HG03175 (cell line): ENCODE data around the gene SNX27.
"Not testable (repeated sequence)": the region's sequence is repeated elsewhere in the genome, so short reads cannot be mapped to it uniquely, and the experiment has no call there.

Experiments used
- ATAC-seq: cut with Tn5 transposase; IDR thresholded peaks from one replicate; pipeline ENCODE4 v1.9.1; 2021; ENCODE audit warnings: mild to moderate bottlenecking, moderate library complexity; ENCODE audit not compliant: unreplicated experiment

The SNX27 gene

GRCh38 chr1:151602550-151602949 is 9.3 kb upstream of the SNX27 start:
- not testable (repeated sequence) for ATAC-seq

DNA sequence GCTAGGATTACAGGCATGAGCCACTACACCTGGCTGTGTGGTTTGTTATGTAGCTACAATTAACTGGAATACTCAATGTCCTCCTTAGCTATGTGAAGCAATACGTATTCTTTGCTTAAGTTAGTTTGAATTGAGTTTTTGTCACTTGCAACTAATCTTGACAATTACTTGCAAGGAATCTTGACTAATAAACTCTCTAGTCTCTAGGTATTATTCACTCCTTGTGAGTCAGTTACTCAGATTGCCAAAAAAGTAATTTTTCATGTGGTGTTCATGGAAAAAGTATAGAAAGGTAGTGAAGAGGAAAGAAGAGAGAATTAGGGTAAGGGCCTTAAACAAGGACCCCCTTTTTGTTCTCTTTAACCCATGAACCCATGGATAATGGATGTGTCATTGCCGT is 7.6 kb upstream of the SNX27 start:
- ATAC-seq: no peak

- no peak for ATAC-seq
These were observed 5.5 kb upstream of the SNX27 start for GRCh38 chr1:151606384-151606783.

GRCh38 chr1:151606857-151607256 is 5.0 kb upstream of the SNX27 start:
- ATAC-seq: no peak

DNA sequence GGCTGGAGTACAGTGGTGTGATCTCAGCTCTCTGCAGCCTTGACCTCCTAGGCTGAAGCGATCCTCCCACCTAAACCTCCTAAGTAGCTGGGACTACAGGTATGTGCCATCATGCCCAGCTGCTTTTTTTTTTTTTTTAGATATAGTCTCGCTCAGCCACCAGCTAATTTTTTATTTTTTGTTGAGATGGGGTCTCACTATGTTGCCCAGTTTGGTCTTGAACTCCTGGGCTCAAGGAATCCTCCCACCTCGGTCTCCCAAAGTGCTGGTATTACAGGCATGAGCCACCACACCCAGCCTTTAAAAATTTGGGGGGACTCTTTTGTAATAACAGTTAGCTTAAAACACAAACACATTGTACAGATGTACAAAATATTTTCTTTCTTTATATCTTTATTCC is 1.7 kb upstream of the SNX27 start:
- ATAC-seq: no peak

- no peak for ATAC-seq
These were observed 511 bp upstream of the SNX27 start for GRCh38 chr1:151611288-151611790.

- ATAC-seq: peak; percentile 23
These were observed 841 bp downstream of the SNX27 start for GRCh38 chr1:151612501-151613281.

DNA sequence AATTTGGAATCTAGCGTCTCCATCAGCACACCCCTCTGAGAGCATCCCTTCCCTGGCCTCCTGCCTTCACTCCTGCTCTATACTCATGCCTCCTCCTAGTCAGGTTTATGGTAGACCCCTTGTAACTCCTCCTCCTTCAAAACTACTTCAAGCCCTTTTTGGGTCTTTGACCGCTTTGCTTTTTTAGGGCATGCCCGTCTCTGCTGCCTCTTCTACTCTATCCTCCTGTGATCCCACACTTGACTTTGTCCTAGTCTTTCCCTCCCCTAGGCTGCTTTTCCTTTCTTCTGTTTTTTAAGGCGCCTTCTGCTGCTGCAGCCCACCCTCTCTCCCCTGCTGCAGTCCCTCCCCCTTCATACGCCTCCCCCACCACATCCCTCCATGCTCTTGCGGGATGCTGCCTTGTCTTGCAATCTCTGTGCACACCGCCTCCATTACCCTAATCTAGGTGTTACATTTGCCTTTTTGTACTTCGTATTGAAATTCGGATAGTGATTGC is 1.5 kb downstream of the SNX27 start:
- ATAC-seq: no peak

DNA sequence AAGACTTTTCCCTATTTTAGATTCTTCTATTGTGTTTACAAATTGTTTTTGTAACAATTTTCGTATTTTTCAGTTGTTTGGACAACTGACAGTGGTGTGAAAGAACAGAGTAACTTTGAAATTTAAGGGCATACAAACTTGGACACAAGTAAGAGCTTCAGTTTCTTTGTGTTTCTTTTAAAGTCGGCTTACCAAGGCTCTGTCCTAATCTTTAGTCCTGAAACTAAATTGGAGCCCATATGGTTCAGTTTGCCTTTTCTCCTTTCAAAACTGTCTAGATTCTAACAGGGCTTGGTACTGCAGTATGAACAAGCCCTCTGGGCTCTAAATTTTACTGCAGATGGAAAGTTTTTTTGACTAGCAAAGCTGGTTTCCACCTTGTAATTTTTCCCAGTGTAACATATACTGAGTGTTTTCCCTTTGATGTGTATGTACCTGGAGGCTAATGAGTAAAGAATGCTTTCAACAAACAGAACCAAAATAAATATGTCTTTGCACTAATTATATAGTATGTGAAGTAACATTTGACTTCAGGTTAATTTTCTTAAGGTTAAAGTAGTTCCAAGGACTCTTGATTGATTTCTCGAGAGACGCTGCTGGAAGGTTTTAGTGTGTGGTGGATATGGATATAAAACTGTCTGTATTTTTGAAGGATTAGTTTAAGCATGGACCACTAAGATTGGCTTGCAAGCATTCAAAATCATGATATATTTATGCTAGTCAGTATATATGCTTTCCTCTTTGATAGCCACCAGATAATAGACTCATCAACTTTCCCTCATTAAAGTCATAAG is 4.1 kb downstream of the SNX27 start:
- no peak for ATAC-seq

- ATAC-seq: no peak
These were observed 4.6 kb downstream of the SNX27 start for GRCh38 chr1:151616505-151616849.

- no peak for ATAC-seq
These were observed 6.2 kb downstream of the SNX27 start for GRCh38 chr1:151618003-151618402.

DNA sequence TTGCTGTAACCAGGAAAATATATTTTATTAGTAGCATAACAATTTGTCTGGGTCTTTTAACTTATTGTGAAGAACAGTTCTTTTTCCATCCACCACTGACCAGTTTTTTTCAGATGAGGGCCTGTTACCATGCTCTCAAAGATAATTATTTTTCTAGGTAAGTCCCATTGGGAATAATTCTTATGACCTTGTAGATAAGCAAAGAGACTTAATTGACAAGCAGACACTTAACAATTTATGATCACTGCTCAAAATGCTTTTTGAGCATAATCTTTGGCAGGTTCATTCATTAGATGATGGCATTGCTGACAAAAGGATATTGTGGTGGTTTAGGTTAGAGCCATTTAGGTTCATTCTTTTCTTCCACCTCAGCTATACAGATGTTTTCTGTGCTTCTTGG is 6.6 kb downstream of the SNX27 start:
- ATAC-seq: no peak

- not testable (repeated sequence) for ATAC-seq
These were observed 7.1 kb downstream of the SNX27 start for GRCh38 chr1:151618996-151619395.

DNA sequence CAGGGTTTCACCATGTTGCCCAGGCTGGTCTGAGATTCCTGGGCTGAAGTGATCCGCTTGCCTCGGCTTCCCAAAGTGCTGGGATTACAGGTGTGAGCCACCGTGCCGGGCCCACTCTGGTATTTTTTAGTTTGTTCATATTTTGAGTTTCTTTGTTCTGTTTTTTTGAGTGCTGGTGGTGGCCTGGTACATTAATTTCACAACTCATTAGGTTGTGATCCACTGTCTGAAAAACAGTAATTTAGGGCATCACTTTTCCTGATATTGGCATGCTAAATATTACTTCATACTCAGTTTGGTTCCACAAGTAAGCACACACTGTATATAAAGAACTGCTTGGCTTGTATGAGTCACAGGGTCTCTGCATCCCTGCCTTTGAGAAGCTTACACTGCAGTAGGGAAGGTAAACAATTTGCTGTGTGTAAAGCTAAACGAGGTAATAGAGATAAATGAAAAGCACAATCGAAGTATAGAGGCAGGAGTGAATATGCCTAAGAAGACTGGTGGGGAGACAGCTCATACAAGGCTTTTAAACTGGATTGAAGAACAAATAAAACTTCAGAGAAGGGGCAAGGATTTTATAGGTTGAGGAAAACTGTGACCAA is 7.7 kb downstream of the SNX27 start:
- ATAC-seq: no peak

- ATAC-seq: no peak
These were observed 8.4 kb downstream of the SNX27 start for GRCh38 chr1:151620286-151620685.

DNA sequence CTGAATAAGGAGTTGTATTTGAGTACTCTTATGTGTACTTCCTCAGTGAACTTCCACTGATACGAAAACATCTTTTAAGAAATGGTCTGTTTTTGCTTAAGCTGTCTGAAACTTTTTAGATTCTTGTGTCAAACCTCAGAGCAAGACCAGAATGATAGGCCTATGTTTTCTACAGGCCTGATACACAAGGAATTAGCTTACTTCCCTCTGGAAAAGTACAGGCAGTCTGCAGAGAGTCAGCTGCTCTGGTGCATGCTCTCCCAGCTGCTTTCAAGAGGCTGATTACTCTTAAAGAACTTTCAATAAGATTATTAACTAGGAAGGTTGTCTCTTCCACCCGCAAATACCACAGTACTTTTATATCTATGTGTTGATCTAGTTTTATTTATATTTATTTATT is 9.5 kb downstream of the SNX27 start:
- no peak for ATAC-seq

DNA sequence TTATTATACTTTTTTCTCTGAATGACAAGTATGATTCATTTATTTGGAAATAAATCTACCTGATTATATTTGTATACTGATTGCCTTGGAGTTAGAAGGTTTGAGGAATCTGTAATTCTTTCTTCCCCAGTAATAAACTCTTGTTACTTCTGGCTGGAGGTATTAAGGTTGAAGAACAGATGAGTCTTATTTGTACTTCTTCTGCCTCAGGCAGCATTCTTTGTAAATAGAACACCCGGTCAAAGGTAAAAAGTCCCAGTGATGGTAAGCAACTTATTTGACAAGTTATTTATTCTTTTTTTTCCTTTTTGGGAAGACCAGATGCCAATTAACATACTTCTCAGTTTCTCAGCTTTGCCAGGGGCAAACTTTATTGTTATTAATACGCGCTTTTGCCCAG is 12.9 kb downstream of the SNX27 start:
- ATAC-seq: no peak

GRCh38 chr1:151626740-151627334 is 15.0 kb downstream of the SNX27 start:
- no peak for ATAC-seq

- no peak for ATAC-seq
These were observed 17.4 kb downstream of the SNX27 start for GRCh38 chr1:151629278-151629677.

- ATAC-seq: no peak
These were observed 23.7 kb downstream of the SNX27 start for GRCh38 chr1:151635479-151636072.
